ENCODE measurements around the gene AKAP13. TPM values are rescaled to one million over a fixed set of nuclear protein-coding genes. Genes with fewer than 3 reads are reported as not detected.
"Not testable (repeated sequence)": the region's sequence is repeated elsewhere in the genome, so short reads cannot be mapped to it uniquely, and the experiment has no call there.

The AKAP13 gene
- polyA plus RNA-seq, 2 donors = 27.6 to 35.7 TPM

- Histone ChIP-seq H3K4me1 (ENCODE audit: control insufficient read depth in 2 of 2, insufficient read depth in 2 of 2, low read length in 1 of 2) (peaks cover 0 to 3% of the 10 kb centered on the region in 2 donors), H3K27ac (ENCODE audit: low read depth in 2 of 2, low read length in 1 of 2) (no peak overlapping the region), H3K9me3 (ENCODE audit: control insufficient read depth in 2 of 2, insufficient read depth in 1 of 2, low read depth in 1 of 2, low read length in 1 of 2) (no peaks in the 10 kb centered on the region), H3K27me3 (ENCODE audit: control insufficient read depth in 1 of 2, insufficient read depth in 2 of 2, low read length in 2 of 2) (no peaks in the 10 kb centered on the region), H3K36me3 (ENCODE audit: control insufficient read depth in 2 of 2, insufficient read depth in 2 of 2, low read length in 1 of 2) (no peaks in the 10 kb centered on the region), H3K4me3 (ENCODE audit: low read depth in 1 of 2, low read length in 2 of 2) (no peak overlapping the region)
- 63% methylated on average over 2 of the region's 2 CpGs for WGBS, 2 donors
Observed at GRCh38 chr15:85477061-85477460, 96.7 kb downstream of the AKAP13 start.

- no peaks in the 10 kb centered on the region for H3K9me3 ChIP-seq (ENCODE audit: control insufficient read depth in 2 of 2, insufficient read depth in 1 of 2, low read depth in 1 of 2, low read length in 1 of 2)
- peaks cover 0 to 3% of the 10 kb centered on the region in 2 donors for H3K4me1 ChIP-seq (ENCODE audit: control insufficient read depth in 2 of 2, insufficient read depth in 2 of 2, low read length in 1 of 2)
- WGBS, 2 donors = 58 to 64% methylated on average over 4 of the region's 4 CpGs
- no peak overlapping the region for H3K4me3 ChIP-seq (ENCODE audit: low read depth in 1 of 2, low read length in 2 of 2)
- H3K27ac ChIP-seq (ENCODE audit: low read depth in 2 of 2, low read length in 1 of 2) = no peak overlapping the region
- H3K36me3 ChIP-seq (ENCODE audit: control insufficient read depth in 2 of 2, insufficient read depth in 2 of 2, low read length in 1 of 2) = no peaks in the 10 kb centered on the region
- H3K27me3 ChIP-seq (ENCODE audit: control insufficient read depth in 1 of 2, insufficient read depth in 2 of 2, low read length in 2 of 2) = no peaks in the 10 kb centered on the region
Observed at GRCh38 chr15:85477730-85478129, 97.3 kb downstream of the AKAP13 start.

- no peaks in the 10 kb centered on the region for H3K9me3 ChIP-seq (ENCODE audit: control insufficient read depth in 2 of 2, insufficient read depth in 1 of 2, low read depth in 1 of 2, low read length in 1 of 2)
- WGBS, 2 donors = 33 to 52% methylated on average over 4 of the region's 4 CpGs
- peak overlapping the region in 1 of 2 donors; percentile 31 for H3K27ac ChIP-seq (ENCODE audit: low read depth in 2 of 2, low read length in 1 of 2)
- no peaks in the 10 kb centered on the region for H3K36me3 ChIP-seq (ENCODE audit: control insufficient read depth in 2 of 2, insufficient read depth in 2 of 2, low read length in 1 of 2)
- peaks cover 0 to 3% of the 10 kb centered on the region in 2 donors for H3K4me1 ChIP-seq (ENCODE audit: control insufficient read depth in 2 of 2, insufficient read depth in 2 of 2, low read length in 1 of 2)
- no peaks in the 10 kb centered on the region for H3K27me3 ChIP-seq (ENCODE audit: control insufficient read depth in 1 of 2, insufficient read depth in 2 of 2, low read length in 2 of 2)
- H3K4me3 ChIP-seq (ENCODE audit: low read depth in 1 of 2, low read length in 2 of 2) = no peak overlapping the region
Observed at GRCh38 chr15:85479071-85479647, 98.8 kb downstream of the AKAP13 start.

GRCh38 chr15:85480923-85481322 lies 100.5 kb downstream of the AKAP13 start:
- Histone ChIP-seq H3K9me3 (ENCODE audit: control insufficient read depth in 2 of 2, insufficient read depth in 1 of 2, low read depth in 1 of 2, low read length in 1 of 2) (no peaks in the 10 kb centered on the region), H3K27ac (ENCODE audit: low read depth in 2 of 2, low read length in 1 of 2) (no peak overlapping the region), H3K4me3 (ENCODE audit: low read depth in 1 of 2, low read length in 2 of 2) (no peak overlapping the region), H3K4me1 (ENCODE audit: control insufficient read depth in 2 of 2, insufficient read depth in 2 of 2, low read length in 1 of 2) (peaks cover 0 to 6% of the 10 kb centered on the region in 2 donors), H3K27me3 (ENCODE audit: control insufficient read depth in 1 of 2, insufficient read depth in 2 of 2, low read length in 2 of 2) (no peaks in the 10 kb centered on the region), H3K36me3 (ENCODE audit: control insufficient read depth in 2 of 2, insufficient read depth in 2 of 2, low read length in 1 of 2) (no peaks in the 10 kb centered on the region)
- 78 to 88% methylated on average over 6 of the region's 6 CpGs for WGBS, 2 donors

- H3K9me3 ChIP-seq (ENCODE audit: control insufficient read depth in 2 of 2, insufficient read depth in 1 of 2, low read depth in 1 of 2, low read length in 1 of 2); H3K4me1 ChIP-seq (ENCODE audit: control insufficient read depth in 2 of 2, insufficient read depth in 2 of 2, low read length in 1 of 2); H3K27ac ChIP-seq (ENCODE audit: low read depth in 2 of 2, low read length in 1 of 2): not testable (repeated sequence)
Observed at GRCh38 chr15:85481543-85481942, 101.1 kb downstream of the AKAP13 start.

GRCh38 chr15:85482894-85483293 lies 102.5 kb downstream of the AKAP13 start:
- peaks cover 0 to 4% of the 10 kb centered on the region in 2 donors for H3K4me1 ChIP-seq (ENCODE audit: control insufficient read depth in 2 of 2, insufficient read depth in 2 of 2, low read length in 1 of 2)
- H3K27me3 ChIP-seq (ENCODE audit: control insufficient read depth in 1 of 2, insufficient read depth in 2 of 2, low read length in 2 of 2) = no peaks in the 10 kb centered on the region
- peak overlapping the region; percentile 2 to 31 for H3K27ac ChIP-seq (ENCODE audit: low read depth in 2 of 2, low read length in 1 of 2)
- WGBS, 2 donors = 25 to 44% methylated on average over 6 of the region's 6 CpGs
- H3K4me3 ChIP-seq (ENCODE audit: low read depth in 1 of 2, low read length in 2 of 2) = no peak overlapping the region
- no peaks in the 10 kb centered on the region for H3K9me3 ChIP-seq (ENCODE audit: control insufficient read depth in 2 of 2, insufficient read depth in 1 of 2, low read depth in 1 of 2, low read length in 1 of 2)
- no peaks in the 10 kb centered on the region for H3K36me3 ChIP-seq (ENCODE audit: control insufficient read depth in 2 of 2, insufficient read depth in 2 of 2, low read length in 1 of 2)

More at GRCh38 chr15:85481543-85481942, 101.1 kb downstream of the AKAP13 start:
- not testable (repeated sequence) for H3K36me3 ChIP-seq (ENCODE audit: control insufficient read depth in 2 of 2, insufficient read depth in 2 of 2, low read length in 1 of 2); H3K4me3 ChIP-seq (ENCODE audit: low read depth in 1 of 2, low read length in 2 of 2); H3K27me3 ChIP-seq (ENCODE audit: control insufficient read depth in 1 of 2, insufficient read depth in 2 of 2, low read length in 2 of 2)

GRCh38 chr15:85483955-85484354 lies 103.6 kb downstream of the AKAP13 start:
- not testable (repeated sequence) for H3K4me1 ChIP-seq (ENCODE audit: control insufficient read depth in 2 of 2, insufficient read depth in 2 of 2, low read length in 1 of 2); H3K27me3 ChIP-seq (ENCODE audit: control insufficient read depth in 1 of 2, insufficient read depth in 2 of 2, low read length in 2 of 2); H3K36me3 ChIP-seq (ENCODE audit: control insufficient read depth in 2 of 2, insufficient read depth in 2 of 2, low read length in 1 of 2); H3K4me3 ChIP-seq (ENCODE audit: low read depth in 1 of 2, low read length in 2 of 2); H3K27ac ChIP-seq (ENCODE audit: low read depth in 2 of 2, low read length in 1 of 2); H3K9me3 ChIP-seq (ENCODE audit: control insufficient read depth in 2 of 2, insufficient read depth in 1 of 2, low read depth in 1 of 2, low read length in 1 of 2)
- 81 to 93% methylated on average over 1 of the region's 1 CpG for WGBS, 2 donors

GRCh38 chr15:85484923-85485322 lies 104.5 kb downstream of the AKAP13 start:
- H3K27me3 ChIP-seq (ENCODE audit: control insufficient read depth in 1 of 2, insufficient read depth in 2 of 2, low read length in 2 of 2); H3K9me3 ChIP-seq (ENCODE audit: control insufficient read depth in 2 of 2, insufficient read depth in 1 of 2, low read depth in 1 of 2, low read length in 1 of 2); H3K27ac ChIP-seq (ENCODE audit: low read depth in 2 of 2, low read length in 1 of 2); H3K4me1 ChIP-seq (ENCODE audit: control insufficient read depth in 2 of 2, insufficient read depth in 2 of 2, low read length in 1 of 2); H3K4me3 ChIP-seq (ENCODE audit: low read depth in 1 of 2, low read length in 2 of 2); H3K36me3 ChIP-seq (ENCODE audit: control insufficient read depth in 2 of 2, insufficient read depth in 2 of 2, low read length in 1 of 2): not testable (repeated sequence)

- Histone ChIP-seq H3K9me3 (ENCODE audit: control insufficient read depth in 2 of 2, insufficient read depth in 1 of 2, low read depth in 1 of 2, low read length in 1 of 2) (no peaks in the 10 kb centered on the region), H3K4me3 (ENCODE audit: low read depth in 1 of 2, low read length in 2 of 2) (no peak overlapping the region), H3K27ac (ENCODE audit: low read depth in 2 of 2, low read length in 1 of 2) (no peak overlapping the region), H3K4me1 (ENCODE audit: control insufficient read depth in 2 of 2, insufficient read depth in 2 of 2, low read length in 1 of 2) (peaks cover 0 to 2% of the 10 kb centered on the region in 2 donors), H3K36me3 (ENCODE audit: control insufficient read depth in 2 of 2, insufficient read depth in 2 of 2, low read length in 1 of 2) (no peaks in the 10 kb centered on the region), H3K27me3 (ENCODE audit: control insufficient read depth in 1 of 2, insufficient read depth in 2 of 2, low read length in 2 of 2) (no peaks in the 10 kb centered on the region)
Observed at GRCh38 chr15:85485956-85486567, 105.7 kb downstream of the AKAP13 start.

GRCh38 chr15:85487796-85488195 lies 107.4 kb downstream of the AKAP13 start:
- H3K4me1 ChIP-seq (ENCODE audit: control insufficient read depth in 2 of 2, insufficient read depth in 2 of 2, low read length in 1 of 2); H3K27me3 ChIP-seq (ENCODE audit: control insufficient read depth in 1 of 2, insufficient read depth in 2 of 2, low read length in 2 of 2); H3K27ac ChIP-seq (ENCODE audit: low read depth in 2 of 2, low read length in 1 of 2); H3K36me3 ChIP-seq (ENCODE audit: control insufficient read depth in 2 of 2, insufficient read depth in 2 of 2, low read length in 1 of 2); H3K4me3 ChIP-seq (ENCODE audit: low read depth in 1 of 2, low read length in 2 of 2); H3K9me3 ChIP-seq (ENCODE audit: control insufficient read depth in 2 of 2, insufficient read depth in 1 of 2, low read depth in 1 of 2, low read length in 1 of 2): not testable (repeated sequence)
- 87 to 89% methylated on average over 7 of the region's 7 CpGs for WGBS, 2 donors

All from esophagus (tissue), 2 donors.